SU-DHL-6 (cell line): ENCODE data around the gene SLC36A2.

Source experiments
- EZH2phosphoT487 ChIP-seq: fragments of 200-600 bp; sonication (generic), shearing (Covaris generic); conservative IDR thresholded peaks from 2 replicates; pipeline ENCODE4 v1.6.1; 2018; ENCODE audit warnings: mild to moderate bottlenecking, antibody characterized with exemption, low read length, moderate library complexity, mixed read lengths
- TF ChIP-seq, protein P1 (sequence below): fragments of 200-600 bp; sonication (generic); IDR thresholded peaks from one replicate; pipeline ENCODE4 v1.5.1; 2017; ENCODE audit warnings: antibody characterized with exemption, mild to moderate bottlenecking, low read length, moderate library complexity; ENCODE audit not compliant: insufficient read depth, poor library complexity, severe bottlenecking

DNA sequence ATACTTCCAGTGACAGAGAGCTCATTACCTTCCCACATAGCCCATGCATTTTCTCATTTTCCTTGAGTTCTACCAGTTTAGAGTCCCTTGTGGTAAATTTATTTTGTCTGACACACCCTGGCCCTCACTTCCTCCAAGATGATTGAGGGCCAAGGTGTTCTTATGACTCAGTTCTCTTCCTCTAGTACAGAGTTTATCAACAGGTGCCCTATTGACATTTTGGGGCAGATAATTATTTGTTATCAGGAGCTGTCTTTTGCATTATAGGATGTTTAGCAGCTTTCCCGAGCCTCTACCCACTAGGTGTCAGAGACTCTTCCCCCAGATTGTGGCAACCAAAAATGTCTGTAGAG is 50.9 kb downstream of the SLC36A2 start:
- TF ChIP-seq, protein P1, sequence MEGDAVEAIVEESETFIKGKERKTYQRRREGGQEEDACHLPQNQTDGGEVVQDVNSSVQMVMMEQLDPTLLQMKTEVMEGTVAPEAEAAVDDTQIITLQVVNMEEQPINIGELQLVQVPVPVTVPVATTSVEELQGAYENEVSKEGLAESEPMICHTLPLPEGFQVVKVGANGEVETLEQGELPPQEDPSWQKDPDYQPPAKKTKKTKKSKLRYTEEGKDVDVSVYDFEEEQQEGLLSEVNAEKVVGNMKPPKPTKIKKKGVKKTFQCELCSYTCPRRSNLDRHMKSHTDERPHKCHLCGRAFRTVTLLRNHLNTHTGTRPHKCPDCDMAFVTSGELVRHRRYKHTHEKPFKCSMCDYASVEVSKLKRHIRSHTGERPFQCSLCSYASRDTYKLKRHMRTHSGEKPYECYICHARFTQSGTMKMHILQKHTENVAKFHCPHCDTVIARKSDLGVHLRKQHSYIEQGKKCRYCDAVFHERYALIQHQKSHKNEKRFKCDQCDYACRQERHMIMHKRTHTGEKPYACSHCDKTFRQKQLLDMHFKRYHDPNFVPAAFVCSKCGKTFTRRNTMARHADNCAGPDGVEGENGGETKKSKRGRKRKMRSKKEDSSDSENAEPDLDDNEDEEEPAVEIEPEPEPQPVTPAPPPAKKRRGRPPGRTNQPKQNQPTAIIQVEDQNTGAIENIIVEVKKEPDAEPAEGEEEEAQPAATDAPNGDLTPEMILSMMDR, result no peak
- TF ChIP-seq EZH2phosphoT487, result no peak
